Activated naive CD4-positive, alpha-beta T cell (primary cell): ENCODE results near the gene OR5B2.
"Not testable (repeated sequence)": the region's sequence is repeated elsewhere in the genome, so short reads cannot be mapped to it uniquely, and the experiment has no call there.

Experiments used
- DNase-seq, 4 experiments: peaks; one replicate each; lab custom pipeline; 2025; lab: John Stamatoyannopoulos, UW

OR5B2 gene

DNA sequence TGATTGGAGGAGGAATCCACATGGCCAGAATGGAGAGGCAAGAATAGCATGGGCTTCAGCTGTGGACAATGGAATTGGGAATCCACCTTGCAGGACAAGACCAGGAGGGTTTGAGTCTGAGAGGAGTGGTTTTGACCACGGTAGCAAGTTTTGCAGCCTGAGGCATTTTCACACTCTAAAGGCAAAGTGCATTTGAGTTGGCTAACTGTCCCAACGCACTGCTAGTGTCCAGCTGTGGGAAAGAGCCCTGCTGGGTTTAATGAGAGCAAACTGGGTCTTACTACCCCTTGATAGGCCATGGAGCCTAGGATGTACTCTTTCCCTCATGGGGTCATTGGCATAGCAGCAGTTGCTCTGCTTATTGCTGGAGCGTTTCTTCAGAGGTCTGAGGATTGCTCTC lies at the start of gene OR5B2:
Gene OR5B2 (minus strand): TSS at position 101 of the 400 bp plus-strand sequence. CDS start 4,860 bp downstream, outside the sequence.
- no peak for DNase-seq

DNA sequence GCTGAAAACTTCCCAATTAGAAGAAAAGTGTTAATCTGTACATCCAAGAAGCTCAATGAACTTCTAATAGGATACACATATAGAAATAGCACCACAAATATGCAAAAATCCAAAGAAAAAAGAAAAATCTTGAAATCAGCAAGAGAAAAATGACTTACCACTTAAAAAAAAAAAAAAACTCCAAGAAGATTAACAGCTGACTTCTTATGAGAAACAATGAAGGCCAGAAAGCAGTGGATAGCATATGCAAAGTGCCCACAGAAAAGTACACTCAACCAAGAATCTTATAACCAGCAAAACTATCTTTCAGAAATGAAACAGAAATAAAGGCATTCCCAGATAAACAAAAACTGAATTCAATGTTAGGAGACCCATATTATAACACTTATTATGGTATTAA lies 44.0 kb upstream of the OR5B2 start:
- no peak for DNase-seq

DNA sequence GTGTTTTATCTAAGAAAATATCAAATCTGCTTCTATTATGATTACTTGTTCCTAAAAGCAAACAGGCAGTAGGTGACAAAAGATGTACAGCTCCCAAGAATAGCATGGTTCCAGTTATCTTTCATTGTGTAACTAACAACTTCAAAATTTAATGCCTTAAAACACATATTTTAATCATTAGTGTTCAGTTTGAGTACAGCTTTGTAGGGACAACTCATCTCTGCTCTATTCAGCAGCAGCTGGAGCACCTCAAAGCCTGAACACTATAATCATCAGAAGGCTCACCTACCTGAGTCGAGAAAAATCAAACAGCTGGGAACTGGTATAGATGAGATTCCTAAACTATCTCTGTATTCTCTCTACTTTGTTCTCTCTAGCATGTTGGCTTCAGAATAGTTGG lies 38.4 kb upstream of the OR5B2 start:
- no peak for DNase-seq

DNA sequence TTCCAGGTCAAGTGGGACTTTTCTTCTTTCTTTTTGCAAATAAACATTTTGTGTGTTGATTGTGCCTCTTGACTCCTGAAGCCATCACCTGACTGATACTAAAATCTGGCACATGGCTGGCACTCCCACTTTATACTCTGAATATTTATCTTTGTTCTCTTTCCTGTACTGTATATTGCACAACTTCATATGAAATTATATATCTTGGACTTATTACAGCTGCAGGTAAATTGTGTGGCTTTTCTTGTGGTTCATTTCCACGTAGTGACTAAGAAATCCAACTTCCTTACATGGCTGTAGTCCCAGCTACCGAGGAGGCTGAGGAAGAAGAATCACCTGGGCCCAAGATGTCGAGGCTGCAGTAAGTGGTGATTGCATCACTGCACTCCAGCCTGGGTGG lies 37.8 kb upstream of the OR5B2 start:
- no peak for DNase-seq

DNA sequence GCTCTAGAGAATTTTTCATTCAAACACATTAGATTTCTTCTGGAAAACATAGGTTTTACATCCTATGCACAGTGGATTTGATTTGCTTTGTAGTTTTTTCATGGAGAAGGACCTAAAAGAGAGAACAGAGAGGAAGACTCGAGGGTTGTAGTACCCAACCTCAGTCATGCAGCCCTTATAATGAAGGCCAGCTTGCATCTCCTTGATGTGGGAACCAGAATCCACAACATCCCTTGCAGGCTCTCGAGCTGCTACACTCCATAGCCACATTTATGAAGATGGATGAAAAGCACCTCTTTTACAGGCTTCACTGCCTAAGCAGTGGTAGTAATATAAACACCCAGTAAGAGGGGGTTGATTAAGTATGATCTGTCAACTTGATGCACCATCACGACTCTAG lies 23.7 kb upstream of the OR5B2 start:
- no peak for DNase-seq

DNA sequence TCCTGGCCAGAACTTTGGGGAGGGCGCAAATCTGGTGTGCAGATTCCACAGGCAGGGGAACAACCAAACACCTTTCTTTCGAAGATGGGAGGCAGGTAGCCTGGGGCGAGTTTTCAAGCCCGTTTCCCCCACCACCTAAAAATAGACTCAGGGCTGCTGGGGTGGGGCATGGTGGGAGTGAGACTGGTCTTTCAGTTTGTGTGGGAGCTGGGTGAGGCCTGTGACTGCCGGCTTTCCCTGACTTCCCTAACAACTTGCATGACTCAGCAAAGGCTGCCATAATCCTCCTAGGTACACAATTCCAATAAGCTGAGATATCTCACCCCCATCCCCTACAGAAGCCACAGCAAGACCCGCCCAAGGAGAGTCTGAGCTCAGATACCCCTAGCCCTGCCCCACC lies 18.4 kb upstream of the OR5B2 start:
- DNase-seq: no peak

DNA sequence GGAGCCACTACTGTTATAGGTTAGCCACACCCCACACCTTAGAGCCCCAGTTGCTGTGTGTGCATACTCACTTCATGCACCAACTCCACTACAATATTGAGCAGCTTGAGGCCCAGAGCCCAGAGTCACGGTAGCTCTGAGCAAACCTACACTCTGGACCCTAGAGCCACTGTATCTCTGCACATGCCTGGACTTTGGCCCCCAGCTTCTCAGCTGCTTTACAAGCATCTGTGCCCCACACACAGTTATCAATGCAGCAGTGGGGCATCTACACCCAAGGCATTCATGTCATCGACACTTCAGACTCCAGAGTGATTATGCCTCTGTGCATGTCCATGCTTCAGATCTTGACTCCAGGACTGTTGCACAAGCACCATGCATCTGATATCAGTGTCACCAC lies 16.4 kb upstream of the OR5B2 start:
- DNase-seq: no peak

DNA sequence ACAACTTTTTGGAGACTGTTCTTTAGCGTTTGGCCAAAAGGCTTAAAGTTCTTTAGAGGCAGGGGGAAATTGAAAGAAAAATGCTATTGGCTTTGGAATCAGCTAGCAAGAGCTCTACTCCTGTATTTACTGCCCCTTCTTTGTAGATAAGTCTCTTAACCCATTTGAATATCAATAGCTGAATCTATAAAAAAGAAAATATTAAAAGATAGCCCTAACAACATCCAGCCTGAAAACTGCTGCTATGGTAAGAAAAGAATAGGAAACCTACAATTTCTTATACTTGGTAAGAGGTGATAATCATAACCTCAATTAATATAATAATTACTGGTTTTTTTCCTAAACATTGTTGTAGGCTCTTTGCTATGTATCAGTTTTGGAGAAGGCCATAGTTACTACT lies 14.2 kb upstream of the OR5B2 start, which contains the start of gene OR5B12:
Gene OR5B12 (minus strand): TSS at position 101 of the 400 bp plus-strand sequence. CDS start 2,085 bp downstream, outside the sequence.
- no peak for DNase-seq

DNA sequence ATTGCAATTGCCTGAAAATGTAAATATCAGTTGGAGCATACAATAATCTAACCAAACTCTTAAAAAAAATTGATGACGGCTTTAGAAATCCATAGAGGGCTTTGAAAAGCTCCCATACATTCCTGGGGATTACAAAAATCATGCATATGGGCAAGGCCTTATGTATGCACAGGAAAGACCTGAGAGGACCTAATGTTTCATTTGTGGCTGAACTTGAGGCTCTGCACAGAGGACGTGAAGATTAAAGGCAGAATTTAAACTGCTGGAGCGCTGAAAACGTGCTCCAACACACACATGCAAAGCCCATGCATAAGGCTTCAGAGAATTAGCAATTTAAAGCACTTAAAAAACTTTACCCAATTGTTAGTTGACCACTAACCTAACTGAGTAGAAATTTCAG lies 10.6 kb upstream of the OR5B2 start:
- no peak for DNase-seq

DNA sequence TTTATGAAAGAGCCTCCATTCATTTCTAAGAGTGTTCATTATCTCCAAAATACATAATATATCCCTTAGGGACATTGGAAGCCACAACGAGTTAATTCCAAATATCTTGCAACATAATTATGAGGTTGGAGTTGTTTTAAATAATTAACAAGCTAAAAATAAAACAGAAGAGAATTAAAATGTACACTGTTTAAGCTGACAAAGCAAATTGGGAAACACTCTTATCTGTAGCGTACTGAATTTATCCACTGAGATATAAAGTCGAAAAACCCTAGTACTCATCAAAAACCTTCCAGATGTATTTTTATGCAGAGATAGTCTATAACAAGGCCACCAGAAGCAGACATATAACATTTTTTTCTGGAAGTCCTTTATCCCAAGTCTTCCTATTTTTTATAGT lies 6.3 kb upstream of the OR5B2 start:
- DNase-seq: no peak

DNA sequence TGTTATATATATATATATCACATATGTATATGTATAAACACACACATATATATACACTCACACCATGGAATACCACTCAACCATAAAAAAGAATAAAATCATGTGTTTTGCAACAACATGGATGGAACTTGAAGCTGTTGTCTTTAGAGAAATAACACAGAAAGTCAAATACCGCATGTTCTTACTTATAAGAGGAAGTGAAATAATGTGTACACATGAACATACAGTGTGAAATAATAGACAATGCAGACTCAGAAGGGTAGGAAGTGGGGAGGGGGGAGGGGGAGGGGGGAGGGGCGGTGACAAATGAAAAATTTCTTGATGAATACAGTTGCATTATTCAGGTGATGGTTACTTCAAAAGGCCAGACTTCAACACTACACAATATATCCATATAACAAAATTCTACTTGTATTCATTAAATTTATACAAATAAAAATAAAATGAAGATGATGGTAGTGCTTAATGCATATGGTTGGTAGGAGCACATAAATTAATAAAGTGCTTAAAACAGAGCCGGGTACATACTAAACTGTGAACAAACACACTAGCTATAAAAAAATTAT lies 5.8 kb upstream of the OR5B2 start:
- no peak for DNase-seq

DNA sequence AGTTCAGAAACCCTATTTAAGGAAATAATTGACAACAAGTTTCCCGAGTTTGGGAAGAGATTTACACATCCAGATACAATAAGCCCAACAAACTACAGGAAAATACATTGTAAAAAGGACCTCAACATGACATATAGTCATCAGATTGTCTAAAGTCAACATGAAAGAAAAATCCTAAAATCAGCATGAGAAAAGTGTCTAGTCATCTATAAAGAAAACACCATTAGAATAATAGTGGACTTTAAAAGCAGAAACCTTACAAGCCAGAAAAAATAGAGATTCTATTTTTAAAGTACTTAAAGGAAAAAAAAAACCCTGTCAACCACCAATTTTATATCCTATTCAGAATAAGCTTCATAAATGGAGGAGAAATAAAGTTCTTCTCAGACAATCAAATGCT lies 1.4 kb upstream of the OR5B2 start:
- DNase-seq: no peak

DNA sequence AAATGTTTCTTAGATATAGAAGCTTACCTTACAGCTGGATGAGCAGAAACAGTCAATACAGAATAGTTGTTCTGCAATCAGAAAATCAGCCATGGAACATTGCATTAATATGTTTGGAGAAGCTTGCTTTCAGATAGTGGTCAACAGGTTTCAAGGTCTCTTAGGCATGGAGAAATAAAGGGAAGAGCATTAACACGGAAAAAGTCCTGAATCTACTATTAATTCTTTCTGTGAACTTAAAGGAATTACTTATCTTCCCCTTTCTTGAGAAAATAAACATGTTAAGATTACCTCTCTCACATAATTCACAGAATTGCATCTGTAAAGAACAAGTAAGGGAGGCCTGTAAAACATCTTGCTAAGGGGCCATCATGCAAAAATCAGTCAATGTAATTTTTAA lies 21.1 kb downstream of the OR5B2 start, which contains the start of gene OR5B3:
Gene OR5B3 (minus strand): TSS at position 101 of the 400 bp plus-strand sequence. CDS start 3,465 bp downstream, outside the sequence.
- no peak for DNase-seq

DNA sequence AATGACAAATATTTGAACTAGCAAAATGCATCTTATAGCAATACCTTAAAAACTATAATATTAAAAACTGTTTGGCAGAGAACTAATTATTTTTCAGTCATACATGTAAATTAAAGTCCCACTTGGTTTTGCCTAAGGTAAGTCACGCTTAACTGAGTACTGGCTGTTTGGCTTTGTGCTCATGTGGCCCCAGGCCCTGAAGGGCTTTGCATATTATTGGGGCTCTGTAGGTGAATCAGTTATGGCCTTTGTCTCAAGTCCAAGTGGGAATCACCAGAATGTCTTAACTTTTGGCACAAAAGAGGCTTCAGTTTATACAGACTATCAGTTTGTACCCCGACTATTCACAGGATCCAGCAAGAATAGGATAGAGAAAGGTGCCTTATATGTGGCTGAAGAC lies 28.3 kb downstream of the OR5B2 start:
- not testable (repeated sequence) for DNase-seq

DNA sequence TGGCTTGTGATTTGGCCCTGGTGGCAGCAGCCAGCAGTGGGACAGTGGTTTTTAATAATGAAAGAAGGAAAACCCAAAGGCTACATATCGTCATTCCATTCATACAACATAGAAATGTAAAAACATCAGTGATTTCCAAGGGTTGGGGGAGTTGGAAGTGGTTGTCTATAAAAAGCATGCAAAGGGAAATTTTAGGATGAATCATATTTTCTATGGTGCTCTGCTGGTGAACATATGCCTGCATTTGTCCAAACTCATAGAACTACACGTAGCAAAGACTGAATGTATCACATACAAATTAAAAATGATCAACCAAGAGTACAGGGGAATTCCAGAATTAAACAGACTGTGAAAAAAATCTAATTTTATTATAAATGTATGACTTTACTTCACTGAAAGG lies 32.3 kb downstream of the OR5B2 start:
- no peak for DNase-seq

DNA sequence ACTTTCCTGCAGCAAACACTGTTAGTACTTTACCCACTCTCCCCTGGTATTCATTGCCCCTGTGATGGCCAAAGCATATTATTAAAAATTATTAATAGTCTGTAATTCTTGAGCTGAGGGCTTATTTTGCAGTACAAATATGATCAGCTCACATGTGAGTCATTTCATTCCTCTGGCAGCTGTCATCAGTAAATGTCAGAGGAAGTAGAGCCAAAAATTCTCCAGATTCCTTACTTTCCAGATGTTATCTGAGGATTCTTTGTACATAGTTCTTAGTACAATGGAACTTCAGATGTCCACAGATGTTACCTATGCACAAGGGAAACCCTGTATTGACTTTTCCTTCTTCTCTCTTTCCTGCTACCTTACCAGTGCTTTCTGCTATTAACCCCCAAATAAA lies 33.7 kb downstream of the OR5B2 start:
- no peak for DNase-seq

DNA sequence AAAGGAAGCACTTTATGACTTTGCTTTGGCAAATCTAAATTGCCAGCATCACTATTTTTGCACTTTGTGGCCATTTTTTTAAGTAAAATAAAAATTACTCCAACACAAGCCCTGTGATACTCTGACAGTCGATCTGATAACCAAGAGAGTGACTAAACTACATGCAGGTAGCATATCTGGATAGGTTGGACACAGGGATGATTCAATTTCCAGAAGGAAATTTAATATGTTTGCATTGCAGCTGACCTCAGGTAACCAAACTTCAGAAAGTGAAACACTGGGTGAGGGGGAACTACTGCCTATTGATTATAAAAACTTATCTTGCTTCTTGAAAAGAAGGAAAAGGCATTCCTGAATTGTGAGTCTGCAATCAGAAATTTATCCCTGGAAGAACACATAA lies 35.2 kb downstream of the OR5B2 start:
- no peak for DNase-seq

DNA sequence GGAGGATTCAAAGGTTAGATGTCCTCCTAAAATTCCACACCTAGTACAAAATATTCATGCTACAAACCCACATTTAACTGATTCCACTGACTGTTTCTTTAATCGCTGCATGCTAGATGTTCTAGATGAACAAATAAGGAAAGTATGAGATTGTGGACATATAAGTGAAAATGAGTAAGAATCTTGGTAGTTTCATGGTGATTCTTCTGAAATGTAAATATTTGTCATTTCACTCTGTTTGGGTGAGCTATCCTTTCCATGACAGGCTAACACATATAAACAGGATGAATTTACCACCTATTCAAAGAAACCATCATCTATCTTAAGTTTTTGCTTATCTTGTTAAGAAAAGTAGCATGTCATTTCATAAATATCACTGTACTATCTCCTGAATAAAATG lies 36.0 kb downstream of the OR5B2 start:
- DNase-seq: no peak

DNA sequence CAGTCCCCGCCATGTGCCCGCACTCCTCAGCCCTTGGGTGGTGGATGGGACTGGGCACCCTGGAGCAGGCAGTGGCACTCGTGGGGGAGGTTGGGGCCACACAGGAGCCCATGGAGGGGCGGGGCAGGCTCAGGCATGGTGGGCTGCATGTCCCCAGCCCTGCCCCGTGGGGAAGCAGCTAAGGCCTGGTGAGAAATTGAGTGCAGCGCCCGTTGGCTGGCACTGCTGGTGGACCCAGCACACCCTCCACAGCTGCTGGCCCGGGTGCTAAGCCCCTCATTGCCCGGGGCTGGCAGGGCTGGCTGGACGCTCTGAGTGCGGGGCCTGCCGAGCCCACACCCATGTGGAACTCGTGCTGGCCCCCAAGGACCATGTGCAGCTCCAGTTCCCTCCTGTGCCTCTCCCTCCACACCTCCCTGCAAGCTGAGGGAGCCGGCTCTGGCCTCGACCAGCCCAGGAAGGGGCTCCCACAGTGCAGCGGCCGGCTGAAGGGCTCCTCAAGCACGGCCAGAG lies 37.3 kb downstream of the OR5B2 start:
- no peak for DNase-seq
